K562 (cell line): Measurements from ENCODE around the gene FCHO1. TPM values are rescaled to one million over a fixed set of nuclear protein-coding genes. Genes with fewer than 3 reads are reported as not detected.

ENCODE experiments used
- FOXJ2 ChIP-seq: fragments of 200-800 bp; sonication (Bioruptor generic); IDR thresholded peaks from 2 replicates; pipeline ENCODE4 v1.6.1; 2016; ENCODE audit warnings: missing genetic modification characterization, missing compliant biosample characterization
- MLLT1 ChIP-seq, 2 experiments: fragments of 450-650 bp; IDR thresholded peaks; 2 replicates each; pipeline ENCODE4 v1.6.1; 2016
- MXI1 ChIP-seq: IDR thresholded peaks from 2 replicates; pipeline ENCODE4 v1.6.1; 2011; ENCODE audit warnings: low read depth, mild to moderate bottlenecking, improper control_type of control experiment, low read length
- NEUROD1 ChIP-seq: fragments of 150-350 bp; IDR thresholded peaks from 2 replicates; pipeline ENCODE4 v1.6.1; 2014; ENCODE audit warnings: borderline replicate concordance, low read length, low read depth; ENCODE audit not compliant: partially characterized antibody
- PKNOX1 ChIP-seq: fragments of 450-650 bp; IDR thresholded peaks from 2 replicates; pipeline ENCODE4 v1.6.1; 2016
- RBM17 ChIP-seq: fragments of 200-400 bp; formaldehyde crosslinking; IDR thresholded peaks from 2 replicates; pipeline ENCODE4 v1.6.1; 2017; ENCODE audit warnings: low read depth, mild to moderate bottlenecking, low read length, borderline replicate concordance
- RFX1 ChIP-seq: fragments of 450-650 bp; IDR thresholded peaks from 2 replicates; pipeline ENCODE4 v1.6.1; 2016; ENCODE audit warnings: mild to moderate bottlenecking, moderate library complexity
- RFX7 ChIP-seq: fragments of 250-450 bp; sonication (Bioruptor Pico); IDR thresholded peaks from 2 replicates; pipeline ENCODE4 v1.5.1; 2021; ENCODE audit warnings: mild to moderate bottlenecking
- RNF2 ChIP-seq: sonication (generic); IDR thresholded peaks from 2 replicates; pipeline ENCODE4 v1.6.1; 2016
- SFPQ ChIP-seq: fragments of 200-400 bp; formaldehyde crosslinking; IDR thresholded peaks from 2 replicates; pipeline ENCODE4 v1.6.1; 2017; ENCODE audit warnings: mild to moderate bottlenecking, low read depth, low read length, moderate library complexity
- SIX5 ChIP-seq, 2 experiments: IDR thresholded peaks; 2 replicates each; pipeline ENCODE4 v1.6.1; 2011; ENCODE audit warnings: low read length in 2 of 2, borderline replicate concordance in 1 of 2, low read depth in 1 of 2, mild to moderate bottlenecking in 1 of 2, moderate library complexity in 1 of 2; ENCODE audit not compliant: insufficient read depth in 1 of 2
- SREBF1 ChIP-seq: fragments of 150-350 bp; IDR thresholded peaks from 2 replicates; pipeline ENCODE4 v1.6.1; 2014; ENCODE audit warnings: antibody characterized with exemption, low read depth, low read length, borderline replicate concordance
- TEAD1 ChIP-seq, 2 experiments: fragments of 450-650 bp in 1 of 2; sonication (generic) in 1 of 2; formaldehyde crosslinking; IDR thresholded peaks; 2 replicates each; pipeline versions ENCODE4 v1.4.0 to v1.8.0; 2020 to 2022; ENCODE audit warnings: mild to moderate bottlenecking in 2 of 2, missing genetic modification reagents in 1 of 2
- TSC22D4 ChIP-seq: fragments of 450-650 bp; IDR thresholded peaks from 2 replicates; pipeline ENCODE4 v1.6.1; 2016; ENCODE audit warnings: missing genetic modification characterization, missing biosample characterization, control low read depth
- VEZF1 ChIP-seq: fragments of 200-800 bp; sonication (Bioruptor generic); IDR thresholded peaks from 2 replicates; pipeline ENCODE4 v1.6.1; 2017; ENCODE audit warnings: missing genetic modification characterization, missing compliant biosample characterization
- ZNF12 ChIP-seq: sonication (generic); formaldehyde crosslinking; IDR thresholded peaks from 2 replicates; pipeline ENCODE4 v1.4.0; 2020; ENCODE audit warnings: mild to moderate bottlenecking, missing genetic modification reagents
- ZNF311 ChIP-seq: fragments of 250-450 bp; sonication (Bioruptor Pico); IDR thresholded peaks from 2 replicates; pipeline ENCODE4 v1.4.0; 2020; ENCODE audit warnings: mild to moderate bottlenecking, moderate library complexity
- ZNF518B ChIP-seq: fragments of 250-450 bp; sonication (Bioruptor Pico); IDR thresholded peaks from 2 replicates; pipeline ENCODE4 v1.5.0; 2021; ENCODE audit warnings: mild to moderate bottlenecking, moderate library complexity
- polyA plus RNA-seq, 8 experiments: library from polyadenylated mRNA; depleted of rRNA in 4 of 8; stranded (reverse) in 5 of 8; unstranded in 3 of 8; fragments of >200 nt; fragmentation: Nextera tagmentation in 2 of 8; fragmentation: Illumina TruSeq in 1 of 8; extraction: Ambion mirVana in 2 of 8; extraction: Trizol in 1 of 8; gene quantifications; 2 replicates each; pipeline versions ENCODE4 v1.2.1 to v1.2.3, GENCODE V29; 2011 to 2014; ENCODE audit warnings: inconsistent platforms in 1 of 8, missing spikeins in 1 of 8
- total RNA-seq, 7 experiments: library from RNA; depleted of rRNA in 6 of 7; stranded (reverse); fragments of >200 nt in 6 of 7; fragmentation: Illumina TruSeq in 2 of 7; extraction: Trizol in 2 of 7; gene quantifications; 2 replicates each; pipeline versions ENCODE4 v1.2.1 to v1.2.3, GENCODE V29; 2011 to 2021; ENCODE audit warnings: low replicate concordance in 1 of 7

The FCHO1 gene
- total and polyA plus RNA-seq, 9 of the 15 experiments (the other 6 are each of a cell fraction or from before 2014, with no cell fraction given) = 0.21 to 58.9 (median 18.3) TPM

- TF ChIP-seq MLLT1 (IDR thresholded peaks at IDR 0.05) (no peak), TEAD1 (CRISPR knock-in tag; IDR thresholded peaks at IDR 0.05) (no peak), PKNOX1 (peak; percentile 80), TSC22D4 (tag) (no peak), ZNF12 (CRISPR knock-in tag) (no peak), SREBF1 (no peak), RBM17 (no peak), VEZF1 (CRISPR knock-in tag) (0 out of 2 replicates have a peak, but pooled peaks have one; percentile 20), NEUROD1 (peak; percentile 67), SIX5 (IDR thresholded peaks at IDR 0.05; ENCODE audit: borderline replicate concordance in 1 of 2, insufficient read depth in 1 of 2, low read depth in 1 of 2, low read length in 2 of 2) (no peak), ZNF311 (CRISPR knock-in tag) (no peak), RFX7 (CRISPR knock-in tag) (no peak), MXI1 (peak; percentile 88), FOXJ2 (peak; percentile 47; the same call in 1 of the 2 replicates), SFPQ (no peak), RFX1 (peak; percentile 96), RNF2 (no peak), ZNF518B (CRISPR knock-in tag) (no peak)
Observed at GRCh38 chr19:17743874-17744580, 7.2 kb upstream of the FCHO1 start (continued).
